AG10803 (cell line): ENCODE data around the gene HP.

ENCODE experiments used
- DNase-seq: peaks from one replicate; pipeline ENCODE4 v3.0.0; 2010; ENCODE audit warnings: low read depth
- H3K4me3 ChIP-seq: 2 replicates; pipeline ENCODE4 v1.5.1; 2011; ENCODE audit warnings: mild to moderate bottlenecking, low read length, control low read depth
- TF ChIP-seq, protein P1 (sequence below): conservative IDR thresholded peaks from 2 replicates; pipeline ENCODE4 v1.5.1; 2011; ENCODE audit warnings: mild to moderate bottlenecking, low read length, control low read depth, inconsistent platforms

Gene HP

GRCh38 chr16:72060405-72060804 is 6.1 kb downstream of the HP start:
- DNase-seq, result no peak
- TF ChIP-seq, protein P1, sequence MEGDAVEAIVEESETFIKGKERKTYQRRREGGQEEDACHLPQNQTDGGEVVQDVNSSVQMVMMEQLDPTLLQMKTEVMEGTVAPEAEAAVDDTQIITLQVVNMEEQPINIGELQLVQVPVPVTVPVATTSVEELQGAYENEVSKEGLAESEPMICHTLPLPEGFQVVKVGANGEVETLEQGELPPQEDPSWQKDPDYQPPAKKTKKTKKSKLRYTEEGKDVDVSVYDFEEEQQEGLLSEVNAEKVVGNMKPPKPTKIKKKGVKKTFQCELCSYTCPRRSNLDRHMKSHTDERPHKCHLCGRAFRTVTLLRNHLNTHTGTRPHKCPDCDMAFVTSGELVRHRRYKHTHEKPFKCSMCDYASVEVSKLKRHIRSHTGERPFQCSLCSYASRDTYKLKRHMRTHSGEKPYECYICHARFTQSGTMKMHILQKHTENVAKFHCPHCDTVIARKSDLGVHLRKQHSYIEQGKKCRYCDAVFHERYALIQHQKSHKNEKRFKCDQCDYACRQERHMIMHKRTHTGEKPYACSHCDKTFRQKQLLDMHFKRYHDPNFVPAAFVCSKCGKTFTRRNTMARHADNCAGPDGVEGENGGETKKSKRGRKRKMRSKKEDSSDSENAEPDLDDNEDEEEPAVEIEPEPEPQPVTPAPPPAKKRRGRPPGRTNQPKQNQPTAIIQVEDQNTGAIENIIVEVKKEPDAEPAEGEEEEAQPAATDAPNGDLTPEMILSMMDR, result no peak
- H3K4me3 ChIP-seq, result no peak overlapping the region

DNA sequence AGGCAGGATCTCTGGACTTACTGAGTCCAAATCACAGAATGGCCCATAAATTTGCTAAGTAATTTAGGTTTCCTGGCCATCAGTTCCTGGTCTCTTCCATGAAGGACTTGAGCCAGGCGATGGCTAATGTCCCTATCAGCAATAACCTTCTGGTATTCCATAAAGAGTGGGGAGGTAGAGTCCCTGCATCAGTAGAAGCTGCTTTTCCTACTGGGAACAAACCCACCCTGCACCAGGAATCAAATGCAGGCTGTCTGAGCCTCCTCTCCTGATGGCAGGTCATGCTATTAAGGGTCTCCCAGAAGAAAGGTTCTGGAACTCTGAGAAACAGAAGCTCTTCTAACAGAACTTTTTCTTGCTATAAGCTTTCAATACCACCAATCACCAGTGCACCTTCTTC is 7.3 kb downstream of the HP start:
- H3K4me3 ChIP-seq, result no peak overlapping the region
- TF ChIP-seq, protein P1, result no peak
- DNase-seq, result no peak

DNA sequence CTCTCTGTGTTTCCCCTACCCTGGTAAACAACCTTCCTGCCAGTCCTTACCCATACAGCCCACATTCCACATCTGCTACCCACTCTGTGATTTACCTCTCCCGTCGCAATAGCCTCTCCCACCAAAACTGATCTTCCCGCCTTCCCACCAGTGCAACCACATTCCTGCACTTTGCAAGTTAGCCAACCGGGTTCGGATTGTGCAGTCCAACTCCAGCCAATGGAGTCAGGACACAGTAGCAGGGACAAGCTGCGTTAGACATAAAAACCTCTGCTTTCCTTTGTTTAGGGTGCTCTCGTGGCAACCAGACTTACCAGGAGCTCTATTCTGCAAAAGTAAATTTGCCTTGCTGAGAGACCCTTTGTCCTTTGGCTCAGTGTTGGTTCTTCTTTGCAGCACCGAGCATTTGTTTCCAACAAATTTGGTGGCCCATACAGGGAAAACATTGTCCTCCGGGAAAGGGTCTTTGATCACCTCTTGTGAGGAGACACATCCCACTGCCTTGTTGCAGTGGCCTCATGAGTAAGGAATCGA is 10.1 kb downstream of the HP start:
- TF ChIP-seq, protein P1, result no peak
- no peak overlapping the region for H3K4me3 ChIP-seq
- no peak for DNase-seq

- TF ChIP-seq, protein P1, result peak; percentile 68
- peak; percentile 51 for DNase-seq
- H3K4me3 ChIP-seq, result no peak overlapping the region
Measured at GRCh38 chr16:72066747-72067146, 12.4 kb downstream of the HP start.

GRCh38 chr16:72068930-72069329 is 14.6 kb downstream of the HP start:
- H3K4me3 ChIP-seq, result no peak overlapping the region
- TF ChIP-seq, protein P1, result no peak
- no peak for DNase-seq

- H3K4me3 ChIP-seq, result no peak overlapping the region
- TF ChIP-seq, protein P1, result no peak
- DNase-seq, result no peak
Measured at GRCh38 chr16:72072514-72073342, 18.4 kb downstream of the HP start.
